IMR-90 (cell line): ENCODE measurements around the gene ALDH1B1.

Source experiments
- BHLHE40 ChIP-seq: fragments of 150-350 bp; IDR thresholded peaks from 2 replicates; pipeline ENCODE4 v1.6.1; 2016; ENCODE audit warnings: mild to moderate bottlenecking, low read depth, low read length
- CEBPB ChIP-seq: IDR thresholded peaks from 2 replicates; pipeline ENCODE4 v1.6.1; 2012; ENCODE audit warnings: low read depth, low read length, improper control_type of control experiment
- CHD1 ChIP-seq: IDR thresholded peaks from 2 replicates; pipeline ENCODE4 v1.6.1; 2012; ENCODE audit warnings: low read depth, low read length, improper control_type of control experiment
- CTCF ChIP-seq: conservative IDR thresholded peaks from 2 replicates; pipeline ENCODE4 v1.5.1; 2012; ENCODE audit warnings: mild to moderate bottlenecking, low read depth, low read length, improper control_type of control experiment
- ELK1 ChIP-seq: fragments of 150-350 bp; IDR thresholded peaks from 2 replicates; pipeline ENCODE4 v1.6.1; 2016; ENCODE audit warnings: low read depth, mild to moderate bottlenecking, low read length, moderate library complexity, borderline replicate concordance
- FOS ChIP-seq: fragments of 150-350 bp; IDR thresholded peaks from 2 replicates; pipeline ENCODE4 v1.6.1; 2016; ENCODE audit warnings: low read depth, low read length
- MAFK ChIP-seq: IDR thresholded peaks from 2 replicates; pipeline ENCODE4 v1.6.1; 2012; ENCODE audit warnings: low read depth, low read length, improper control_type of control experiment
- MAZ ChIP-seq: IDR thresholded peaks from 2 replicates; pipeline ENCODE4 v1.6.1; 2012; ENCODE audit warnings: low read depth, mild to moderate bottlenecking, low read length, improper control_type of control experiment, moderate library complexity, borderline replicate concordance
- MXI1 ChIP-seq: IDR thresholded peaks from 2 replicates; pipeline ENCODE4 v1.6.1; 2012; ENCODE audit warnings: low read depth, mild to moderate bottlenecking, low read length, moderate library complexity, borderline replicate concordance
- POLR2A ChIP-seq: IDR thresholded peaks from 2 replicates; pipeline ENCODE4 v1.6.1; 2012; ENCODE audit warnings: mild to moderate bottlenecking, low read depth, low read length
- RAD21 ChIP-seq: IDR thresholded peaks from 2 replicates; pipeline ENCODE4 v1.6.1; 2012; ENCODE audit warnings: low read length, improper control_type of control experiment
- RCOR1 ChIP-seq: IDR thresholded peaks from 2 replicates; pipeline ENCODE4 v1.6.1; 2012; ENCODE audit warnings: mild to moderate bottlenecking, low read length, improper control_type of control experiment; ENCODE audit not compliant: insufficient replicate concordance
- USF2 ChIP-seq: fragments of 150-350 bp; IDR thresholded peaks from 2 replicates; pipeline ENCODE4 v1.6.1; 2017; ENCODE audit warnings: mild to moderate bottlenecking, antibody characterized with exemption, low read length, low read depth

GRCh38 chr9:38440516-38440915 is 48.0 kb downstream of the ALDH1B1 start:
- no peak for TF ChIP-seq CTCF
- no peak for TF ChIP-seq MXI1
- TF ChIP-seq ELK1, result no peak
- no peak for TF ChIP-seq RAD21
- no peak for TF ChIP-seq POLR2A
- no peak for TF ChIP-seq MAFK
- TF ChIP-seq FOS, result no peak
- no peak for TF ChIP-seq USF2
- TF ChIP-seq CEBPB, result no peak
- TF ChIP-seq MAZ, result no peak
- TF ChIP-seq BHLHE40, result no peak
- no peak for TF ChIP-seq CHD1
- TF ChIP-seq RCOR1, result no peak
